ENCODE results near the gene HOTAIR.

DNA sequence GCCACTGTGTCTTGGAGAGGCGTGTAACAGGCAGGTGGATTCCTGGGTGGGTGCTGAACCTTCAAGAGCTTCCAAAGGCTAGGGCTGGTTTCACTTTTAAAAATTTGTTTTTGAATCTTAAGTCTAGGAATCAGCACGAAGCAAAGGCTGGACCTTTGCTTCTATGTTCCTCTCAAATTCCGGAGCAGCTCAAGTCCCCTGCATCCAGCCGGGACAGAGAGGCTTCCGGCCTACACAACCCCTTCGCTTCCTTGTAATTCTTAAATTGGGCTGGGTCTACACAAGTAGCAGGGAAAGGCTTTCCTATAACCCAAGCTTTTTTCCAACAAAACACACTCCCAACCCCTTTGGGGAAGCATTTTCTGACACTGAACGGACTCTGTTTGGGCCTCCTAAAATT is 11.7 kb downstream of the HOTAIR start:
- TF ChIP-seq CTCF (IDR thresholded peaks at IDR 0.05; ENCODE audit: poor library complexity, severe bottlenecking) (no peak), SMC3 (conservative IDR thresholded peaks at IDR 0.05; ENCODE audit: poor library complexity) (no peak)
